ENCODE measurements around the gene ZNF236.

DNA sequence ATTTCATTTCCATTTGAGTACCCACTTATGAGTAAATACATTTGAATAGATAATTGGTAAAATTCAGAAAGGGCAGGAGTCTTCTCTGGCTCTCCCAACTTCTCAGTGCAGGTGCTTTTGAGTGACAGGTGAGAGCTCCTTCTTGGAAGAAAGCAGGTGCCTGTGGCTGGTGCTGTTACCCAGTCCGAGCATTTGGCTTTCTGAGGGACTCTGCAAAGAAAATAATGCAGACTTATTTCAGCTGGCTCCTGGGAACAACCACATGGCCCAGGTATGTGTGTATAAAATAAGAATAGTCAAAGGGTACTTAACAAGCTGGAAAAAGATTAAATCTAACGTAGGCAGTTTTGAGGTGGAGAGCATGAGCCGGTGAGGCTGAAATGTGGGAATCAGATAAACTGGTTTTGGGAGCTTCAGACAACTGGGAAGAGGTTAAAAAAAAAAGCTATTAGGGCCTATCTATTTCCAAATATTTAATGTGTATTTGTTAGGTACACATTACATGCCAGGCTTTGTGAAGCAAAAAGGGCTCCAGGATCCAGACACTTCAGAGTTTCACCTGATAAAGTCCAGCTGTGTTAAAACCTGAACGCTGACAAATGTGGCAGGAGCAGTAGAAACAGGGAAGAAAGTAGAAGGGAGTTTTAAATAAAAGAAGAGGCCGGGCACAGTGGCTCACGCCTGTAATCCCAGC, 20.6 kb downstream of the ZNF236 start:
- TF ChIP-seq, protein P1, sequence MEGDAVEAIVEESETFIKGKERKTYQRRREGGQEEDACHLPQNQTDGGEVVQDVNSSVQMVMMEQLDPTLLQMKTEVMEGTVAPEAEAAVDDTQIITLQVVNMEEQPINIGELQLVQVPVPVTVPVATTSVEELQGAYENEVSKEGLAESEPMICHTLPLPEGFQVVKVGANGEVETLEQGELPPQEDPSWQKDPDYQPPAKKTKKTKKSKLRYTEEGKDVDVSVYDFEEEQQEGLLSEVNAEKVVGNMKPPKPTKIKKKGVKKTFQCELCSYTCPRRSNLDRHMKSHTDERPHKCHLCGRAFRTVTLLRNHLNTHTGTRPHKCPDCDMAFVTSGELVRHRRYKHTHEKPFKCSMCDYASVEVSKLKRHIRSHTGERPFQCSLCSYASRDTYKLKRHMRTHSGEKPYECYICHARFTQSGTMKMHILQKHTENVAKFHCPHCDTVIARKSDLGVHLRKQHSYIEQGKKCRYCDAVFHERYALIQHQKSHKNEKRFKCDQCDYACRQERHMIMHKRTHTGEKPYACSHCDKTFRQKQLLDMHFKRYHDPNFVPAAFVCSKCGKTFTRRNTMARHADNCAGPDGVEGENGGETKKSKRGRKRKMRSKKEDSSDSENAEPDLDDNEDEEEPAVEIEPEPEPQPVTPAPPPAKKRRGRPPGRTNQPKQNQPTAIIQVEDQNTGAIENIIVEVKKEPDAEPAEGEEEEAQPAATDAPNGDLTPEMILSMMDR (IDR thresholded peaks at IDR 0.05; ENCODE audit: low read depth, low read length): no peak
- TF ChIP-seq EZH2phosphoT487 (IDR thresholded peaks at IDR 0.05; ENCODE audit: low read depth): no peak
